Colon (tissue), 2 donors: ENCODE data around the gene LRRC9.
"Not testable (repeated sequence)": the region's sequence is repeated elsewhere in the genome, so short reads cannot be mapped to it uniquely, and the experiment has no call there.

Source experiments
- FAIRE-seq: peaks from 2 replicates; lab custom pipeline; 2012; peaks lifted over from hg19 to GRCh38; lab: Jason Lieb, UNC
- donor health status: control.
- donor health status: control.

Gene LRRC9

GRCh38 chr14:59919570-59920377 lies at the start of gene LRRC9:
LRRC9 (plus strand) TSS chr14:59920144.
- FAIRE-seq, result no peak

GRCh38 chr14:59870277-59871165 lies 49.4 kb upstream of the LRRC9 start, which contains the start of gene RTN1:
RTN1 (minus strand) TSS chr14:59870776; CDS start chr14:59870630, 146 bp downstream.
- no peak for FAIRE-seq

GRCh38 chr14:59871166-59871495 lies 48.8 kb upstream of the LRRC9 start:
- FAIRE-seq, result no peak

- FAIRE-seq, result no peak
Measured at GRCh38 chr14:59882957-59883356, 37.0 kb upstream of the LRRC9 start.

- FAIRE-seq, result no peak
Measured at GRCh38 chr14:59890676-59891075, 29.3 kb upstream of the LRRC9 start.

- no peak for FAIRE-seq
Measured at GRCh38 chr14:59895721-59896120, 24.2 kb upstream of the LRRC9 start.

GRCh38 chr14:59897757-59898383 lies 22.1 kb upstream of the LRRC9 start:
- no peak for FAIRE-seq

GRCh38 chr14:59900556-59900955 lies 19.4 kb upstream of the LRRC9 start:
- no peak for FAIRE-seq

GRCh38 chr14:59904184-59904583 lies 15.8 kb upstream of the LRRC9 start:
- FAIRE-seq, result no peak

GRCh38 chr14:59905188-59905587 lies 14.8 kb upstream of the LRRC9 start:
- FAIRE-seq, result no peak

GRCh38 chr14:59912443-59912842 lies 7.5 kb upstream of the LRRC9 start:
- no peak for FAIRE-seq

- no peak for FAIRE-seq
Measured at GRCh38 chr14:59913187-59913586, 6.8 kb upstream of the LRRC9 start.

GRCh38 chr14:59918824-59919569 lies 947 bp upstream of the LRRC9 start:
- FAIRE-seq, result no peak

- no peak for FAIRE-seq
Measured at GRCh38 chr14:59920378-59920683, 387 bp downstream of the LRRC9 start.

- no peak for FAIRE-seq
Measured at GRCh38 chr14:59925797-59926196, 5.9 kb downstream of the LRRC9 start.

- no peak for FAIRE-seq
Measured at GRCh38 chr14:59926534-59926933, 6.6 kb downstream of the LRRC9 start.

GRCh38 chr14:59931237-59931636 lies 11.3 kb downstream of the LRRC9 start:
- FAIRE-seq, result peak; percentile 65

- FAIRE-seq, result no peak
Measured at GRCh38 chr14:59936145-59936544, 16.2 kb downstream of the LRRC9 start.

- no peak for FAIRE-seq
Measured at GRCh38 chr14:59939828-59940227, 19.9 kb downstream of the LRRC9 start.

GRCh38 chr14:59942296-59942862 lies 22.4 kb downstream of the LRRC9 start:
- FAIRE-seq, result not testable (repeated sequence)

GRCh38 chr14:59944909-59945308 lies 25.0 kb downstream of the LRRC9 start:
- FAIRE-seq, result no peak

- not testable (repeated sequence) for FAIRE-seq
Measured at GRCh38 chr14:59952141-59952540, 32.2 kb downstream of the LRRC9 start.
